A673 (cell line): Measurements from ENCODE around the gene TTLL11. TPM values are rescaled to one million over a fixed set of nuclear protein-coding genes. Genes with fewer than 3 reads are reported as not detected.

Experiments
- BruUV-seq: library from RNA; stranded (reverse); fragments of 400-500 nt; replicated peaks from 2 replicates; lab custom pipeline; 2021; lab: Mats Ljungman, UMichigan
- CTCF ChIA-PET: fragments of 300-600 bp; sonication (Branson Sonifier 250); formaldehyde crosslinking; loops from one replicate; lab custom pipeline; 2022; ENCODE audit warnings: antibody characterized with exemption; lab: Charles Lee
- POLR2A ChIA-PET: fragments of 300-600 bp; sonication (Branson Sonifier 250); formaldehyde crosslinking; loops from one replicate; lab custom pipeline; 2022; ENCODE audit warnings: antibody characterized with exemption; ENCODE audit not compliant: low non-redundant PET; lab: Charles Lee
- DNase-seq: peaks from one replicate; pipeline ENCODE4 v3.0.0-alpha.2; 2015; ENCODE audit warnings: low spot score
- H3K27ac ChIP-seq: fragments of 200-600 bp; sonication (generic); 2 replicates; pipeline ENCODE4 v1.5.1; 2016; ENCODE audit warnings: mixed run types, low read depth, mild to moderate bottlenecking, mixed read lengths, antibody characterized with exemption, low read length; ENCODE audit not compliant: poor library complexity, severe bottlenecking
- H3K27me3 ChIP-seq: fragments of 200-600 bp; sonication (generic); replicated peaks from 2 replicates; pipeline ENCODE4 v1.6.1; 2017; ENCODE audit warnings: mixed run types, low read depth, mild to moderate bottlenecking, mixed read lengths, antibody characterized with exemption, low read length; ENCODE audit not compliant: insufficient read depth, poor library complexity
- H3K36me3 ChIP-seq: fragments of 200-600 bp; sonication (generic); 2 replicates; pipeline ENCODE4 v1.6.1; 2016; ENCODE audit warnings: mixed run types, mild to moderate bottlenecking, mixed read lengths, antibody characterized with exemption, low read length; ENCODE audit not compliant: insufficient read depth, poor library complexity, severe bottlenecking
- H3K4me1 ChIP-seq: fragments of 200-600 bp; sonication (generic); 2 replicates; pipeline ENCODE4 v1.6.1; 2017; ENCODE audit warnings: mixed run types, mild to moderate bottlenecking, mixed read lengths, antibody characterized with exemption, low read length; ENCODE audit not compliant: insufficient read depth, poor library complexity, severe bottlenecking
- H3K4me3 ChIP-seq: fragments of 200-600 bp; sonication (generic); 2 replicates; pipeline ENCODE4 v1.5.1; 2016; ENCODE audit warnings: low read depth, mixed run types, mild to moderate bottlenecking, mixed read lengths, low read length; ENCODE audit not compliant: poor library complexity, severe bottlenecking
- H3K9me3 ChIP-seq: fragments of 200-600 bp; sonication (generic); 2 replicates; pipeline ENCODE4 v1.6.1; 2016; ENCODE audit warnings: mixed run types, low read depth, mild to moderate bottlenecking, mixed read lengths, antibody characterized with exemption, low read length; ENCODE audit not compliant: poor library complexity, severe bottlenecking
- CTCF ChIP-seq: fragments of 300-800, 200-600 bp; sonication (generic); conservative IDR thresholded peaks from 2 replicates; pipeline ENCODE4 v1.5.1; 2017; ENCODE audit warnings: low read depth, mild to moderate bottlenecking, antibody characterized with exemption, low read length, moderate library complexity, mixed read lengths
- EZH2 ChIP-seq: fragments of 200-600 bp; sonication (generic); IDR thresholded peaks from 2 replicates; pipeline ENCODE4 v1.6.1; 2017; ENCODE audit warnings: borderline replicate concordance, low read depth, mild to moderate bottlenecking, mixed read lengths, antibody characterized with exemption, low read length; ENCODE audit not compliant: poor library complexity, severe bottlenecking
- intact Hi-C: fragments of 100-400 bp; cut with micrococcal nuclease; formaldehyde crosslinking; loops from one replicate; pipeline ENCODE4 v1.10.0; 2022; ENCODE audit not compliant: unreplicated experiment
- total RNA-seq: library from RNA; stranded (reverse); gene quantifications from 2 replicates; pipeline ENCODE4 v1.2.3, GENCODE V29; 2021

Gene TTLL11
- total RNA-seq, 1 experiment from 2014 or later, result 3.0 TPM

- BruUV-seq, result no TSS peak
- Histone ChIP-seq H3K27ac (no peak overlapping the region), H3K36me3 (peaks cover 11% of the 10 kb centered on the region), H3K27me3 (no peaks in the 10 kb centered on the region), H3K4me3 (no peak overlapping the region), H3K9me3 (no peaks in the 10 kb centered on the region), H3K4me1 (peaks cover 7% of the 10 kb centered on the region)
- ChIA-PET CTCF (no interaction called here), POLR2A (no interaction called here)
- no peak for TF ChIP-seq EZH2
- TF ChIP-seq CTCF, result no peak
- no peak for DNase-seq
- intact Hi-C loops, result no loop called here
Measured at GRCh38 chr9:121785673-121786542, 307.2 kb downstream of the TTLL11 start.

- Histone ChIP-seq H3K4me1 (peaks cover 7% of the 10 kb centered on the region), H3K4me3 (no peak overlapping the region), H3K27ac (no peak overlapping the region), H3K36me3 (peaks cover 11% of the 10 kb centered on the region), H3K27me3 (no peaks in the 10 kb centered on the region), H3K9me3 (no peaks in the 10 kb centered on the region)
- no peak for DNase-seq
- intact Hi-C loops, result no loop called here
- TF ChIP-seq EZH2, result no peak
- no peak for TF ChIP-seq CTCF
- TSS peak; percentile 54 for BruUV-seq
- ChIA-PET CTCF (no interaction called here), POLR2A (no interaction called here)
Measured at GRCh38 chr9:121784731-121785411, 308.2 kb downstream of the TTLL11 start.

- H3K36me3 ChIP-seq, result peaks cover 11% of the 10 kb centered on the region
- BruUV-seq, result no TSS peak
- H3K4me1 ChIP-seq, result peaks cover 7% of the 10 kb centered on the region
- ChIA-PET CTCF (no interaction called here), POLR2A (no interaction called here)
- no peak overlapping the region for H3K4me3 ChIP-seq
- no peak overlapping the region for H3K27ac ChIP-seq
- no peaks in the 10 kb centered on the region for H3K9me3 ChIP-seq
- no peaks in the 10 kb centered on the region for H3K27me3 ChIP-seq
- DNase-seq, result no peak
- no peak for TF ChIP-seq CTCF
- no peak for TF ChIP-seq EZH2
- intact Hi-C loops, result no loop called here
Measured at GRCh38 chr9:121783521-121784507, 309.3 kb downstream of the TTLL11 start.
